ENCODE results near the gene ATP5F1E.
A peak's percentile ranks its signal among the peaks of the same experiment; 100 is the strongest.
"Not testable (repeated sequence)": the region's sequence is repeated elsewhere in the genome, so short reads cannot be mapped to it uniquely, and the experiment has no call there.

ATP5F1E gene

DNA sequence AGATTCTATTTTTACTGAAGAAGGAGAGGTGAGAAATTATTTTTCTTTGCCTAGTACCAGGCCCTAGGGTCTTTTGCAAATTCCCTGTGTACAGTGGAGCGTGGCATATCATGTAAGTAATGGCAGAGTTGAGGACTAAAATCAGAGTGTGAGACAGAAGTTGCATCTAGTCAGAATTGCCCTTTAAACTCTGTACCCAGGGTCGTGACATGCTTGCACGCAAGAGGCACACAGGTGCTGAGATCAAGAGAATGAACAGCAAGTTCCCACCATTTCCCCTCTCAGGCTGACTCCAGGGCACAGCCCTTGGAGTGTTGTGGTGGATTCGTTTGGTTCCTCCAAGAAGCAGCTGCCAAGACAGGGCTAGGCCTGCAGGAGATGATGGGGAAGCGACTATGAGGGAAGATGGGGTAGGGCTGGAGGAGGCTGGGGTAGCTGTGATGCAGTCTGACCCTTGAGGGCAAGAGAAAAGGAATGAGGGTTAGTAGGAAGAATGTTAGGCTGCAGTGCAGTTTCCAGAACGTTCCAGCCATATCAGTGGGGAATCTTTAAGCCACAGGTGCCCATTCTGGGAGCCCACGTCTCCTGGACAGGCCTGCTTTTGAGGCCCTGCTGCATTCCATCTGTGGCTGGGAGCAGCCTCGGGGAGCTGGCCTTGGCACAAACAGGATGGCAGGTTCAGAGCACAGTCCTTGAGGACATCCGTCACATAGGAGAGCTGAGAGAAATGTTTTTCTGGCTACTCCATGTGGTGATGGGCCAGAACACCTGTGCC is 44.2 kb downstream of the ATP5F1E start:
- DNase-seq, result no peak

DNA sequence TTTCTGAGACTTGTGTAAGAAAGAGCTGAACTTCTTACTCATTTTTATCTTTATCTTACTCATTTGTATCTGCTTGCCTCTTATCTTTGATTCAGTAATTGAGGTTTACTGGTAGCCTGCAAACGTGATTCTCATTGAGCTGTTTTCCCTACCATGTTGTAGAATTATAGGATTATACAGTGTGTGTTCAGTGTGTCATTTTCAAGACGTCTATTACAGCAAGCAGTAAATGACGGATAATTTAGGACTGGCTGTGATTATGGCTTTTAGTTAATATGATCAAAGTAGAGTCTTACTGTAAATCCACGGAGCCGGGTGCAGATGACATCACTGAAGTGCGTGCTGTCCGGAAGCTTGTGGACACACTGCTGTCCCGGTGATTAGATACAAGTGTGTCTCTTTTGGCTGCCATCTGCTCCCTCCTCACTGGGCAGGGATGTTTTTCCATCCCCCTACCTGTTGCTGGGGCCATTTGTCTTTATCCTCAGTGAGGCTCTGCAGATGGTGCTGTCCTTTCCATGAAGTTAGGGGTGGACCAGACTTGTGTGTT is 45.1 kb downstream of the ATP5F1E start:
- no peak for DNase-seq

DNA sequence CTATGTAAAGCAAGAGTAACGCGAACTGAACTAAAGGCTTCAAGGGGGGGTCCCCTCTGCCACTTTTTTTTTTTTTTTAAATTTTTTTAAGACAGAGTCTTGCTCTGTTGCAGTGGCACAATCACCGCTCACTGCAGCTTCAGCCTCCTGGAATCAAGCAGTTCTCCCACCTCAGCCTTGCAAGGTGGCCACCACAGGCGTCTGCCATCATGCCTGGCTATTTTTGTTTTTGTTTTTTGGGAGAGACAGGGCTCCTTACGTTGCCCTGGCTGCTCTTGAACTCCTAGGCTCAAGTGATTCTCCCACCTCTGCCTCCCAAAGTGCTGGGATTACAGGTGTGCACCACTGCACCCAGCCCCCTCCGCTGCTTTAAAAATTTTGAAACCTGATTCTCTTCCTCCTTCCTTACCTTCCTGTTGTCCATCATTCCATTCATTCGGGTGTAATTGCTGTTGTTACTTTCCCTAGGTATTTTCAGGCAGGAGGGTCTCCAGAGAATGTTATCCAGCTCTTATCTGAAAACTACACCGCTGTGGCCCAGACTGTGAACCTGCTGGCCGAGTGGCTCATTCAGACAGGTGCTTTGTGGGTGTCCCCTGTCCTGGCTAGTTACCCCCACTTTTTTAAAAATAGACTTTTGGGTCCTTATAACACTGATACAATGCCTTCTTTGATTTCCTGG is 45.7 kb downstream of the ATP5F1E start:
- DNase-seq, result no peak

DNA sequence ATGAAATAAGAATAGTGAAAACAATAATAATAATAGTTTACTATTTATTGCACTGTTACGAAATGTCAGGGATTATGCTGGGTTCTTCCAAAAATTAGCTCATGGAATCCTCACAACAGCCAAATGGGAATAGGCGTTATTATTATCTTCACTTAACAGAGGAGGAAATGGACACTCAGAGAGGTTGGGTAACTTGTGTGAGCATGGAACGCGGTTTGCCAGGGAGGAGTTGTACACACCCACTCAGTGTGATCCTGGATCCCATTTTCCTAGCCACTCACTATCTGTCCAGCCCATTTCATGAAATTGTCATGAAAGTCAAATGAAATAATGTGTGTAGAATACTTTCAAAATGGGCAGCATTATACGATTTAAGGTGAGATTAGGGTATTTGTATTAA is 46.5 kb downstream of the ATP5F1E start:
- DNase-seq, result no peak

DNA sequence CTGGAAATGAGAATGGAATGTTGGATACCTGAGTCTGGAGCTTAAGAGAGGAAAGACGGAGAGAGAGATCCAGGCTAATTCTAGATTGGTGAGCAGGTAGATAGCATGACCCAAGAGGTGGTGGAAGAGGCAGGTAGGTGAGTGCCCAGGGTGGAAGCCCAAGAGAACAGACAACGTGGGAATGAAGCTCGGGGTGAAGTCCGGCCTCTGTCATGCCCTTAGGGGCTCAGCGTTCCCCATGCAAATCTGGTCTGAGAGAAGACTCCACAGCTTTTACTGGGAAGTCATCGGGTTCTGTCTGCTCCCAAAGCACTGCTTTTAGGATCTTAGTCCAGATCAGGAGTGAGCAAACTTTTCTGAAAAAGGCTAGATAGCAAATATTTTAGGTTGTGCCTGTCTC is 47.4 kb downstream of the ATP5F1E start:
- no peak for DNase-seq

DNA sequence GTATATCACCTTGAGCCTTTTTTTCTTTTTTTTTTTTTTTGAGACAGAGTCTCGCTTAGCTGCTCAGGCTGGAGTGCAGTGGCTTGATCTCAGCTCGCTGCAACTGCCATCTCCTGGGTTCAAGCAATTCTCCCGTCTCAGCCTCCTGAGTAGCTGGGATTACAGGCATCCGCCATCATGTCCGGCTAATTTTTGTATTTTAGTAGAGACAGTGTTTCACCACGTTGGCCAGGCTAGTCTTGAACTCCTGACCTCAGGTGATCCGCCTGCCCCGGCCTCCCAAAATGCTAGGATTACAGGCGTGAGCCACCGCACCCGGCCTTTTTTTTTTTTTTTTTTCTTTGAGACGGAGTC is 49.0 kb downstream of the ATP5F1E start:
- not testable (repeated sequence) for DNase-seq

DNA sequence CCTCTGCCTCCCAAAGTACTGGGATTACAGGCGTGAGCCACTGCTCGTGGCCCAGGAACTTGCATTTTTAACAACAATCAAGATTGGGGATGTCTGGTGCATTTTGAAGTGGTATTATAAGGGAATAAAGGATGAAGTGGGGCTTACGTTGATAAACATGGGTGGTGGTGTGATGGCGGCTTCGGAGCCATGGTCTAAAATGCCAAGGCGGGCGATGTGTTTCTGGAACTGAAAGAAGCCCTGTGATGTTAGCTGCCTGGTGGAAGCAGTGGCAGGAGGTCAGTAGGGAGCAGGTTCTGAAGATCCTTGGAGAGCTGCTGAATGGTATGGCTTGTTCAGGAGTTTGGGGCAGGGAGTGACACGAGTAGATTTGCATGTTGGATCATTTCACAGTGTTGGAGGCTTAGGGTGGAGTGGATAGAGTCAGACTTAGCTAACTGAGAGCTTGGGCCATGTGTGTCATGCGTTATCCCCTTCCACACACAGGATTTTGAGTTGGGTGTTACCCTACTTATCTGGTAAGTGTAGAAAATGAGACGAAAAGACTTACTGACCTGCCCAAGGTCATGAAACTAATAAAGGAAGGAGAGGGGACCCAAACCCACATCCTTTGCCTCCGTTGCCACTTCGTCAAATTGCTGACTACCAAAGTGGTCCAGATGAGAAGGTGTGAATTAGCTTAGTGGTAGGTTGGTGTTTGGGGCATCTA is 49.6 kb downstream of the ATP5F1E start:
- no peak for DNase-seq

DNA sequence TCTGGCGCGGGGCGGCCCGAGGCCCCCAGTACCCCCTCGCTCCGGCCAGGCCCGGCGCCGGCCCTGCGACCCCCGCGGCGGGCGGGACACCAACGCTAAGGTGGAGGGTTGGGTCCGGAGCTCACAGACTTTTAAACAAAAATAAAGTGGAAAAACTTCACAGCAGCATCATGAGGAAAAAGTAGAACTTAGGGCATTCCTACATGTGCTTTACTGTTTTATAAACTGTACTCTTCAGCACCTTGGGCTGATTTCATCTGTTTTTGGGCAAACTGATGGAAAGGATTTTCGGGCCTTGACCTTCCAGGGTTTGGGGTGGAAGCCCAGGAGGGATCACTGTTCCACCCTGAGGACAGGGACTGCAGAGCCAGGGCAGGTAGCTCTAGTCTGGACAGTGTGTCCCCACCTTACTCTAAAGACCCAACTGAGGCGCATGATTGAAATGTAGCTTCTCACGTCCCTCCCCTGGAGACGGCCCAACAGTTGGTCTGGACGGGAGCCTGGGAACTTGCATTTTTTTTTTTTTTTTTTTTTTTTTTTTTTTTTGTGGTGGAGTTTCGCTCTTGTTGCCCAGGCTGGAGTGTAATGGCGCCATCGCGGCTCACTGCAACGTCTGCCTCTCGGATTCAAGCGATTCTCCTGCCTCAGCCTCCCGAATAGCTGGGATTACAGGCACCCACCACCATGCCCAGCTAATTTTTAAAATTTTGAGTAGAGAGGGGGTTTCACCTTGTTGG is 50.3 kb downstream of the ATP5F1E start:
- no peak for DNase-seq

DNA sequence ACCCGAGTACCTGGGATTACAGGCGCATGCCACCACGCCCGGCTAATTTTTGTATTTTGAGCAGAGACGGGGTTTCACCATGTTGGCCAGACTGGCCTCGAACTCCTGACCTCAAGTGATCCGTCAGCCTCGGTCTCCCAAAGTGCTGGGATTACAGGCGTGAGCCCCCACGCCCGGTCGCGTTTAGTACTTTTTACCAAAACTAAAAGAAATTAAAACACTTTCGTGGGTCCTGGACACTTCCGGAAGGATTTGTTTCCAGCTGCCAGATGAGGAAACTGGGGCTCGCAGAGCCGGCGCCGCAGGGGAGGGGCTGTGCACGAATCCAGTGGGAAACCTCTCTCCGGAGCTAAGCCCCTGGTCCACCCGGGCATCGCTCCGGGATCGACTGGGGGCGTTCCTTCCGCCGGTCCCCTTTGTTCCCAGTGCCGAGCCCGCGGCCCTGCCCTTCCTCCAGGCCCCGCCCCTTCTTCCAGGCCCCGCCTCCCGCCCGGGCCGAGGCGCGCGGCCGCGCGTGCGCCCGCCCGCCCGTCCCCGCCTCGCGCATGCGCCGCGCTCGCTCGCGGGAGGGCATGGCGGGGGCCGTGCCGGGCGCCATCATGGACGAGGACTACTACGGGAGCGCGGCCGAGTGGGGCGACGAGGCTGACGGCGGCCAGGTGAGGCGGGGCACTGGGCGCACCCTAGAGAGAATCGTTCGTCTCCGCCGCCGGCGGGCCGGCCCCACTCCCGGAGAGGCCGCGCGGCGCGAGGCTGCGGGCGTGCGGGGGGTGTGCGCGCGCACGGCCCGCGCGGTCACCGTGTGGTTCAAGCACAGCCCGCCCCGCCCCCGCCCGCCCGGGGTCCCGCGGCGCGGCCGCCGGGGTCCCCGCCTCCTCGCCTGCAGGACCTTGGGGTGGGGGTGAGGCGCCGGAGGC is 51.2 kb downstream of the ATP5F1E start, which contains the start of gene NELFCD:
NELFCD (plus strand) TSS at position 546 of the 917 bp plus-strand sequence; CDS start at position 600, 54 bp downstream.
- peak; percentile 66 for DNase-seq

DNA sequence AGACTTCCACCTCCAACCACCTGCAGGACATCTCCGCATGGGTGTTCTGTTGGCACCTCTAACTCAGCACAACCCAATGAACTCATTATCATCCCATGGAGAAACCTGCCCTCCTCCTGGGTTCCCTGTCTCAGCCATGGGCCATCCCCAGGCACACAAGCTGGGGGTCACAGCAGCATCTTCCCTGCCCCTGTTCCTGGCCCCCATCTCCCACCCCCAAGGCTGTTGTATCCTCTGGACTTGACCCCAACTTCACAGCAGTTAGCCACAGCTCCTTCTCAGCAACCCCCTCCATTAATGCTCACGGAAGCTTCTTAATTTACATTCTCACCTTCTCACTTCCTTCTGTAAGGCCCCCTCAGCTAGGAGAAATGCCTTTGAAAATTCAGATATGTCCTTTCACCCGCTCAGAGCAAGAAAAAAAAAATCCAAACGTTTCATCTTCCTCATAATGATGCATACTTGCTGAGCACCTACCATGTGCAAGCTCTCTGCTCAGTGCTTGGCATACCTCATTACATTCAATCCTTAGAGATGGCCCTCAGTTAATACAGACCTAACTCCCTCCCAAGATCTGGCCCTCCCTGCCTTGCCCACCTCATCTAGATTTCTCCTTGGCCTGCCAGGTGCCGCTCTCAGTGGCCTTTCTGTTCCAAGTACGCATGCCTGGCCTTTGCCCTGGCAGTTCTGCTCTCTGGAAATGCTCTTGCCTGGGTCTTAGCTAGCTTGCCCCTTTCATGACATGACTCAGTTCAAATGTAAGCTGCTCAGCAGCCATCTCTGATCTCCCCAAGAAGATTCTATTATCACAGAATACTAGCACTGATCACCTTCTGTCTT is 53.6 kb downstream of the ATP5F1E start:
- DNase-seq, result no peak

DNA sequence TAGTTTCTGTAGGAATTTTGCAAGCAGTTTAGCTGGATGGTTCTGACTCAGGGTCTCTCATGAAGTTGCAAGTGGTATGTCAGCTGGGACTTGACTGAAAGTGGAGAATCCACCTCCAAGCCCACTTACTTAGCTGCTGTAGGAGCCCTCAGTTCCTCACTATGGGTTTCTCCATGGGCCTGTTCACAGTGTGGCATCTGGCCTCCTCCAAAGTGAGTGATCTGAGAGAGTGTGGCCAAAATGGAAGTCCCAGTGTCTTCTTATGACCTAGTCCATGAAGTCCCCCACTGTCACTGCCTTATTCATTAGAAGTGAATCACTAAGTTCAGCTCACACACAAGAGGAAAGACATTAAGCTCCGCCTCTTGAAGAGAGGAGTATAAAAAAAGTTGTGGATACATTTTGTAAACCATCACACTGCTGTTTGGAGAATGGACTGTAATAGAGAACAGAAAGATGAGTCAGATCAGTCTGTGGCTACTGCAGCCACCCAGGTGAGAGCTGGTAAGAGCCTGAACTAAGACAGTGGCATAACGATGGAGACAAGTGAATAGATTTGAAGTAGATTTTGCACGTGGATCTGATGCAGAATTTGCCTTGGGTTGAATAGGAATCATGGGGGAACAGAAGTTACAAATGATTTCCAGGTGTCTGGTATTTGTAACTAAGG is 55.9 kb downstream of the ATP5F1E start:
- no peak for DNase-seq
